Naive thymus-derived CD4-positive, alpha-beta T cell (primary cell): Measurements from ENCODE around the gene ARL16. TPM values are rescaled to one million over a fixed set of nuclear protein-coding genes. Genes with fewer than 3 reads are reported as not detected.

Experiments
- ATAC-seq: fragments of 150-1000 bp; cut with Tn5 transposase; 2 replicates; pipeline ENCODE4 v1.10.0; 2021; ENCODE audit warnings: mild to moderate bottlenecking, moderate library complexity
- CTCF ChIA-PET: fragments of 350-600 bp; sonication (Branson Sonifier 250); formaldehyde crosslinking; loops from one replicate; lab custom pipeline; 2021; ENCODE audit warnings: antibody characterized with exemption; lab: Charles Lee
- POLR2A ChIA-PET: fragments of 350-600 bp; sonication (Branson Sonifier 250); formaldehyde crosslinking; loops from one replicate; lab custom pipeline; 2021; ENCODE audit warnings: antibody characterized with exemption, inconsistent platforms; lab: Charles Lee
- DNase-seq, 9 donors: peaks; one replicate each; pipeline versions ENCODE4 v3.0.0 to v3.0.0-alpha.2; 2020 to 2022; ENCODE audit warnings: mixed read lengths in 1 of 9
- H3K27ac ChIP-seq: one replicate; pipeline ENCODE4 v1.7.0; 2013; ENCODE audit warnings: mild to moderate bottlenecking, low read depth, low read length, moderate library complexity
- H3K27me3 ChIP-seq, 2 donors: one replicate each; pipeline ENCODE4 v1.7.0; 2013; ENCODE audit warnings: low read length in 2 of 2, mild to moderate bottlenecking in 2 of 2, moderate library complexity in 2 of 2; ENCODE audit not compliant: control insufficient read depth in 2 of 2, insufficient read depth in 2 of 2
- H3K36me3 ChIP-seq, 3 experiments: 1 replicate in 2 of 3; 2 replicates in 1 of 3; pipeline ENCODE4 v1.7.0; 2013; ENCODE audit warnings: low read length in 3 of 3, mild to moderate bottlenecking in 3 of 3, moderate library complexity in 1 of 3; ENCODE audit not compliant: insufficient read depth in 3 of 3, control insufficient read depth in 2 of 3
- H3K4me1 ChIP-seq, 2 donors: one replicate each; pipeline ENCODE4 v1.7.0; 2013; ENCODE audit warnings: low read length in 2 of 2, mild to moderate bottlenecking in 2 of 2, moderate library complexity in 1 of 2; ENCODE audit not compliant: control insufficient read depth in 2 of 2, insufficient read depth in 2 of 2
- H3K4me3 ChIP-seq: 2 replicates; pipeline ENCODE4 v1.7.0; 2013; ENCODE audit warnings: mild to moderate bottlenecking, low read length
- H3K9me3 ChIP-seq, 3 experiments: 1 replicate in 2 of 3; 2 replicates in 1 of 3; pipeline ENCODE4 v1.7.0; 2013; ENCODE audit warnings: low read length in 3 of 3; ENCODE audit not compliant: control insufficient read depth in 2 of 3
- H3K27ac Mint-ChIP-seq, 9 donors: one replicate each; pipeline ENCODE4 v1.8.0; 2020 to 2022; ENCODE audit warnings: mixed read lengths in 9 of 9, mild to moderate bottlenecking in 8 of 9, moderate library complexity in 5 of 9, inconsistent platforms in 2 of 9
- H3K27me3 Mint-ChIP-seq, 5 donors: one replicate each; pipeline ENCODE4 v1.8.0; 2021 to 2022; ENCODE audit warnings: mixed read lengths in 5 of 5, mild to moderate bottlenecking in 1 of 5
- H3K36me3 Mint-ChIP-seq, 5 donors: one replicate each; pipeline ENCODE4 v1.8.0; 2020 to 2022; ENCODE audit warnings: mixed read lengths in 5 of 5, mild to moderate bottlenecking in 3 of 5, inconsistent platforms in 1 of 5
- H3K4me1 Mint-ChIP-seq, 7 donors: one replicate each; pipeline ENCODE4 v1.8.0; 2020 to 2022; ENCODE audit warnings: mixed read lengths in 7 of 7, mild to moderate bottlenecking in 3 of 7, inconsistent platforms in 1 of 7
- H3K4me3 Mint-ChIP-seq, 10 donors: one replicate each; pipeline ENCODE4 v1.8.0; 2020 to 2022; ENCODE audit warnings: mild to moderate bottlenecking in 10 of 10, mixed read lengths in 10 of 10, moderate library complexity in 6 of 10, inconsistent platforms in 2 of 10
- H3K9me3 Mint-ChIP-seq, 11 donors: one replicate each; pipeline ENCODE4 v1.8.0; 2020 to 2022; ENCODE audit warnings: mixed read lengths in 11 of 11, mild to moderate bottlenecking in 4 of 11, inconsistent platforms in 1 of 11, moderate library complexity in 1 of 11
- intact Hi-C, 2 donors: fragments of 100-400 bp; cut with micrococcal nuclease; formaldehyde crosslinking; loops; one replicate each; pipeline ENCODE4 v1.15.1; 2023
- polyA plus RNA-seq, 2 donors: library from polyadenylated mRNA; unstranded; fragments of 300-500 nt; fragmentation: Illumina TruSeq; gene quantifications; one replicate each; pipeline ENCODE4 v1.2.3, GENCODE V29; 2021
- total RNA-seq, 6 experiments: library from RNA in 5 of 6; stranded (reverse) in 5 of 6; gene quantifications; 1 replicate in 5 of 6; 2 replicates in 1 of 6; pipeline ENCODE4 v1.2.3 and lab custom pipeline; 2021 to 2026

The ARL16 gene
- total and polyA plus RNA-seq, 7 experiments from 2014 or later, result 12.0 to 35.3 (median 30.5) TPM

DNA sequence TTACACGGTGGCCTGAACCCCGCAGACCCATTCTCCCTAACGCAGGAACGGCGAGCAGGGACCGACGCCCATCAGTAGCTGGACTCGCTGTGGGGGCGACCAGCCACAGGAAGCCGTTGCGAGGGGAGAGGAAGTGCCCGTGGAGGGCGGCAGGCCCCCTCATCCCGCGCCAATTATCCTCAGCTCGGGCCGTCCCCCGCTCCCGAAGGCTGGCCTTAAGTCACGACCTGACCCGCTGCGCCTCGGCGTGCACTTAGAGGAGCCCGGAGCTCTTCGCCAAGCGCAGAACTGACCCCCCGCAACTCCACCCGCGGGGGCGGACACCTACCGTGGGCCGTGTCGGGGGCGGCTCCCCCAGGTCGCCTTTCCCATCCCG, 401 bp downstream of the ARL16 start:
- no peak for DNase-seq
- H3K36me3 Mint-ChIP-seq, result peaks cover 4 to 14% (median 5%) of the 10 kb centered on the region in 5 donors
- H3K9me3 Mint-ChIP-seq, result peaks cover 0 to 4% (median 0%) of the 10 kb centered on the region in 11 donors
- peak overlapping the region; percentile 51 to 96 (median 79) for H3K27ac Mint-ChIP-seq
- peak overlapping the region; percentile 84 for H3K27ac ChIP-seq
- CTCF ChIA-PET, result interaction anchor here (0.5 kb wide), 1 partner anchor 29 kb away, joined by 3 read pairs; no protein-coding TSS in a partner anchor
- peak overlapping the region; percentile 76 for H3K4me3 ChIP-seq
- intact Hi-C loops, result loop anchor here (1.0 to 10.0 kb wide), 12 partner anchors 16 to 414 kb away; partner anchors contain the start of genes ACTG1 (in 2 of the 2), CCDC137 (in 2 of the 2), MRPL12 (in 2 of the 2) and NPLOC4 (in 2 of the 2)
- no peak for ATAC-seq
- peaks cover 22 to 24% of the 10 kb centered on the region in 2 donors for H3K4me1 ChIP-seq
- POLR2A ChIA-PET, result interaction anchor here (0.8 to 4.7 kb wide), 19 partner anchors 13 to 460 kb away, joined by 3 to 49 read pairs (median 4); partner anchors contain the start of genes ALYREF, CCDC137, CEP131 and DCXR
- no peaks in the 10 kb centered on the region for H3K27me3 ChIP-seq
- peaks cover 0 to 3% (median 0%) of the 10 kb centered on the region in 5 donors for H3K27me3 Mint-ChIP-seq
- H3K4me1 Mint-ChIP-seq, result peaks cover 22 to 49% (median 40%) of the 10 kb centered on the region in 7 donors
- H3K4me3 Mint-ChIP-seq, result peak overlapping the region; percentile 88 to 99 (median 96)
- no peaks in the 10 kb centered on the region for H3K9me3 ChIP-seq
- peaks cover 6 to 34% (median 11%) of the 10 kb centered on the region in 3 experiments for H3K36me3 ChIP-seq

DNA sequence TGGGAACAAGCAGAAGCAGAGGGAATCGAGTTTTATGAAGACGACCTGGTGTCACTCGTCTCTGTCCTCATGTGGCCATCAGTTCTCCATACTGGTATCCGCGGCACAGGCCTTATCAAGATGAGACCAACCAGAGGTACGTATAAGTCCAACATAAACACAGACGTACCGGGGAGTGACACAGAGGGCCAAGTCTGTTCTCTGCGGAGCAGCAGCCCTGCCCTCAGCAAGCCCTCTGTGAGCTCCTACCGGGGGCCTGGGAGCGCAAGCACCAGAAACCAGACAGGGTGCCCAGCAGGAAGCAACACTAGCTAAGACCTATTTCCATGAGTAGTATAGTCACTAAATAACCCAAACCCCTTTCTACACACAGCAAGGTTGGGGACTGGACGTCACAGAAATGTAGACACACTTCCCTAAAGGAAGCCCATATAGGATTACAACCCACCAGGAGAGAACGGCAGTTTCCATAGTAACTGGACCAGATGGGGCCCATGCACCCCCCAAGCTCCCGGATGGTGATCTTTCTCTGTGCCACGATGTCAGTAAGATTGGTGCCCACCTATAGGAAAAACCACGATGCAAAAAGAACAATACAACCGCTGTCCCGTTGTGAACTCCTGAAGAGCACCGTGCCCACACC, 911 bp downstream of the ARL16 start:
- H3K27me3 ChIP-seq, result no peaks in the 10 kb centered on the region
- Mint-ChIP-seq H3K9me3 (peaks cover 0 to 4% (median 0%) of the 10 kb centered on the region in 11 donors), H3K27ac (peak overlapping the region in 8 of 9 donors; percentile 51 to 93 (median 63)), H3K4me3 (peak overlapping the region; percentile 88 to 99 (median 96)), H3K4me1 (peaks cover 22 to 50% (median 40%) of the 10 kb centered on the region in 7 donors), H3K36me3 (peaks cover 4 to 14% (median 5%) of the 10 kb centered on the region in 5 donors), H3K27me3 (peaks cover 0 to 3% (median 0%) of the 10 kb centered on the region in 5 donors)
- DNase-seq (no peak), ATAC-seq (no peak)
- peaks cover 22 to 24% of the 10 kb centered on the region in 2 donors for H3K4me1 ChIP-seq
- H3K27ac ChIP-seq, result peak overlapping the region; percentile 84
- ChIA-PET POLR2A (interaction anchor here (0.6 to 4.7 kb wide), 16 partner anchors 13 to 445 kb away, joined by 3 to 49 read pairs (median 4); partner anchors contain the start of genes ALYREF, CCDC137, MRPL12 and OXLD1), CTCF (interaction anchor here (0.5 kb wide), 1 partner anchor 28 kb away, joined by 3 read pairs; no protein-coding TSS in a partner anchor)
- no peaks in the 10 kb centered on the region for H3K9me3 ChIP-seq
- intact Hi-C loops, result loop anchor here (1.0 to 10.0 kb wide), 12 partner anchors 16 to 415 kb away; partner anchors contain the start of genes ACTG1 (in 2 of the 2), CCDC137 (in 2 of the 2), MRPL12 (in 2 of the 2) and NPLOC4 (in 2 of the 2)
- H3K4me3 ChIP-seq, result peak overlapping the region; percentile 76
- H3K36me3 ChIP-seq, result peaks cover 6 to 29% (median 11%) of the 10 kb centered on the region in 3 experiments

DNA sequence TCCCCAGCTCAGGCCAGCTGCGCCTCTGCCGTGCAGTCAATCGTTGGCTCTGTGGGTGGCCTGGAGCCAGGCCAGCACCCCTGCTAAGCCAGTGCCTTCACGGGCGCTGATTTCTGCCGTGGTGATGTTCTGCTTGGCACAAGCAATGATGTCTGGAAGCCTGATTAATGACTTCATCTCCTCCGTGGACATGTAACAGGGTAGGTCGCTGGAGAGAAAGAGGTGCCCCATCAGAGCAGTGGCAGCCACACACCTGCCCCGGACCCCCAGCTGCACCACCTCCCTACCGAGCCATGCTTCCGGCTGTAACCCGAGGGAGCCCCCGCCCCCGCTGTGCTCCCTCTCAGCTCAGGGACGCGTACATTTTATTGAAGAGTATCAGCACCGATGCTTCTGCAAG, 1.9 kb downstream of the ARL16 start:
- peaks cover 4 to 10% (median 4%) of the 10 kb centered on the region in 5 donors for H3K36me3 Mint-ChIP-seq
- intact Hi-C loops, result loop anchor here (2.0 to 10.0 kb wide), 6 partner anchors 15 to 416 kb away; partner anchors contain the start of genes ACTG1 (in 2 of the 2), CCDC137 (in 1 of the 2), DCXR (in 1 of the 2) and FAAP100 (in 1 of the 2)
- Histone ChIP-seq H3K27me3 (no peaks in the 10 kb centered on the region), H3K27ac (no peak overlapping the region), H3K9me3 (no peaks in the 10 kb centered on the region), H3K4me1 (peaks cover 22 to 24% of the 10 kb centered on the region in 2 donors), H3K36me3 (peaks cover 6 to 19% (median 7%) of the 10 kb centered on the region in 3 experiments), H3K4me3 (no peak overlapping the region)
- ChIA-PET CTCF (no interaction called here), POLR2A (interaction anchor here (0.9 to 4.7 kb wide), 3 partner anchors 15 to 191 kb away, joined by 3 to 49 read pairs (median 26); partner anchors contain the start of genes CCDC137, MRPL12 and OXLD1)
- H3K4me1 Mint-ChIP-seq, result peaks cover 22 to 43% (median 33%) of the 10 kb centered on the region in 7 donors
- H3K27ac Mint-ChIP-seq, result peak overlapping the region in 1 of 9 donors; percentile 9
- peaks cover 0 to 4% (median 0%) of the 10 kb centered on the region in 11 donors for H3K9me3 Mint-ChIP-seq
- H3K4me3 Mint-ChIP-seq, result peak overlapping the region in 6 of 10 donors; percentile 18 to 91 (median 54)
- H3K27me3 Mint-ChIP-seq, result peaks cover 0 to 3% (median 0%) of the 10 kb centered on the region in 5 donors
- DNase-seq (no peak), ATAC-seq (no peak)

DNA sequence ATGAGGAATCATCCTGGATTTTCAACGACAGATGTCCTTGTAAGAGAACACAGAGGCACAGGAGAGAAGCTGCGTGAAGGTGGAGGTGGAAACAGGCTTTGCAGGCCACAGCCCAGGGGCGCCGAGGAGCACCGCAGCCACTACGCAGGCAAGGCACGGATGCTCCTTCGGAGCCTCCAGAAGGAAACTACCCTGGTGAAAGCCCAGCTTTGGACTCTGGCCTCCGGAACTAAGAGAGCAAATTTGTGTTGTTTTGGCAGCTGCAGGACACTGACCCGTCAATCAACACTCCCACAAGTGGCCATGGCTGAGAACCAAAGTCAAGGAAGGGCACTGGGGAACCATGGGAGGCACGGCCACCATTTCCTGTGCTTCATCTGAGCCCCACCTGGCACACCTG, 3.4 kb downstream of the ARL16 start:
- Mint-ChIP-seq H3K27ac (peak overlapping the region in 1 of 9 donors; percentile 76), H3K4me1 (peaks cover 10 to 34% (median 28%) of the 10 kb centered on the region in 7 donors), H3K27me3 (peaks cover 0 to 3% (median 0%) of the 10 kb centered on the region in 5 donors), H3K9me3 (peaks cover 0 to 4% (median 0%) of the 10 kb centered on the region in 11 donors), H3K4me3 (peak overlapping the region in 1 of 10 donors; percentile 23), H3K36me3 (peaks cover 0 to 9% (median 4%) of the 10 kb centered on the region in 5 donors)
- intact Hi-C loops, result loop anchor here (5.0 to 10.0 kb wide), 4 partner anchors 128 to 417 kb away; partner anchors contain the start of genes ACTG1 (in 2 of the 2), DCXR (in 1 of the 2), FAAP100 (in 1 of the 2) and FASN (in 1 of the 2)
- DNase-seq (no peak), ATAC-seq (no peak)
- POLR2A ChIA-PET, result no interaction called here
- Histone ChIP-seq H3K9me3 (no peaks in the 10 kb centered on the region), H3K4me1 (peaks cover 14% of the 10 kb centered on the region in 2 donors), H3K27me3 (no peaks in the 10 kb centered on the region), H3K27ac (no peak overlapping the region), H3K4me3 (no peak overlapping the region), H3K36me3 (peaks cover 0 to 9% (median 0%) of the 10 kb centered on the region in 3 experiments)
- CTCF ChIA-PET, result no interaction called here

DNA sequence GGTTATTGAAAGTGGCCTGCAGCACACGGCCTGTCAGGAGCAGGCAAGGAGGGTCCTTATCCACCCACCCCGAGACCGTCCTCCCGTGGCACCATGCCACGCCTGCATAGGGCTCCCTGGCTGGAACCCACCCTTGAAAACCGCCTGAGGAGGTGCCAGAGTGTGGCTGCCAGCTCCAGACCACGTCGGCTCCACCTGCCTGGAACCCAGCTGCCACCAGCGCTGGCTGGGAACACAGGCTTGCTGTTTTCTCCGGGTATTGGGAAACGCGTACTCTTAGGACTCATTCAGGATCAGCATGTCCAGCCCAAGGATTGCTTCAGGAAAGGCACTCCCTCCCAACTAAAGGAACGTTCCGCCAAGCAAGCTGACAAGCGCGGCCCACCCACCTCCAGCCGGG, 6.7 kb downstream of the ARL16 start:
- intact Hi-C loops, result no loop called here

More for the DNA sequence above, 6.7 kb downstream of the ARL16 start:
- no peak overlapping the region for H3K27ac ChIP-seq
- no peaks in the 10 kb centered on the region for H3K9me3 Mint-ChIP-seq
- DNase-seq (no peak), ATAC-seq (no peak)
- H3K4me1 ChIP-seq, result no peaks in the 10 kb centered on the region
- peaks cover 0 to 29% (median 8%) of the 10 kb centered on the region in 3 experiments for H3K36me3 ChIP-seq
- no peak overlapping the region for H3K27ac Mint-ChIP-seq
- H3K9me3 ChIP-seq, result no peaks in the 10 kb centered on the region
- POLR2A ChIA-PET, result interaction anchor here (2.3 kb wide), 1 partner anchor 12 kb away, joined by 5 read pairs; no protein-coding TSS in a partner anchor
- CTCF ChIA-PET, result interaction anchor here (0.6 kb wide), 1 partner anchor 974 kb away, joined by 3 read pairs; no protein-coding TSS in a partner anchor
- peaks cover 0 to 12% (median 9%) of the 10 kb centered on the region in 7 donors for H3K4me1 Mint-ChIP-seq
- H3K27me3 ChIP-seq, result no peaks in the 10 kb centered on the region
- H3K27me3 Mint-ChIP-seq, result no peaks in the 10 kb centered on the region
- H3K4me3 Mint-ChIP-seq, result no peak overlapping the region
- H3K4me3 ChIP-seq, result no peak overlapping the region
- peaks cover 0 to 4% (median 3%) of the 10 kb centered on the region in 5 donors for H3K36me3 Mint-ChIP-seq
